ENCODE data around the gene MGAT4D.
A peak's percentile ranks its signal among the peaks of the same experiment; 100 is the strongest.
"Not testable (repeated sequence)": the region's sequence is repeated elsewhere in the genome, so short reads cannot be mapped to it uniquely, and the experiment has no call there.

Gene MGAT4D

DNA sequence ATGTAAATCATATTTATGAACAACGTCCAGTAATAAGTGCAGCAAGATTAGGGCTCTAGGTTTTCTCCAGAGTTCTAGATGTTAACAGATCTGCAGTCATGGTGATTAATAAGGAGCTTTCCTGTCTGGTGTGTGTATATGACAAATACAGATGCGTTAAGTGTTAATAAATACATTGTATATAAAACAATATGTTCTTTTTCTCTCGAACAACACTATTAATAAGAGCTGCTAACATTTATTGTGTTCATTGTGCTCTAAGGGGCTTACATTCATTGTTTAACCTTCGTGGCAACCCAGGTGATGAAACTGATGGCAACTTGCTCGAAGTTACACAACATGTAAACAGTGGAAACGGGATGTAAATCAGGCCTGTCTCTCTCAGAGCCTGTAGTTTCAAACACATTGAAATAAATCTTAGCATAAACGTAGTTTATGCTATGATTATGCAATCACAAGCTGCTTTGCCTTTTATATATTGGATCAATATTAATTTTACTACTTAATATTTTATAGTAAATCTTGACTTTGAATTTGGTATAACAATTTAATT is 70.1 kb downstream of the MGAT4D start:
- DNase-seq = no peak

DNA sequence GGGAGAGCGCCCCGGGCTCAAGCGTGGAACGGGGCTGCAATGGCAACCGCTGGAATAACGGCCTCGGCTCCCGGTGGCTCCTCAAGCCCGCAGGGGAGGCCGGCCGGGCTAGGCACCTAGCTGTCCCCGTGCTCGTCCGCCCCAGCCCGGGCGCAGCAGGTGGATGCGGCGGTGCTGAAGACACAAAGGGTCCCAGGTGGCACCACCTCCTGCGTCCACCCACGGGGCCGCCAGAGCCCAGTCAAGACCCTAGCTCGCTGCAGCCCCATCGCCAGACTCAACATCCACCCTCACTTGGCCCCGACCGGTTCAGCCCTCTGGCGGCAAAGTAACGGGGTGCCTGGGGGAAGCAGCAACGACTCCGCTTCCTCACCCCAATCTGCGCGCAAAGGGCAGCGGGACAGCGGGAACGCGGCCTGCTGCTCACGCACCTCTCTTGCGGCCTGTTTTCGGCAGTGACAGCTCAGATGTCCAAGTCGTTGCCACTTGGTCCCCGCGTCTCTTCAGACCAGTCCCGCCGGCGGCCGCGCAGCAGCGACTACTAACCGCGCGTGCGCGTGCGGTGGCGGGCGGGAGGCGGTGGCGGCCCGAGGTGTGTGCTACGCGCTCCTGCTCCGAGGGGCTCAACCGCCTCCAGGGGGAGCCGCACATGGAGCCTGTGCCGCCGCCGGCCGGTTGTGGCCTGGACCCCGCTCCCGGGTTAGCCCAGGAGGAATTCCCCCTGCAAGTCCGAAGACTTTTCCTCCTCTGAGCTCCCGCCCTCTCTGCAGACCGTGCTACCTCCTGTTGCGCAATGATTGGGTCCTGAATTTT is 70.8 kb downstream of the MGAT4D start, which contains the start of gene CLGN:
CLGN (minus strand) TSS at position 543 of the 813 bp plus-strand sequence. CDS start 14,570 bp downstream, outside the sequence.
- peak; percentile 81 for DNase-seq

DNA sequence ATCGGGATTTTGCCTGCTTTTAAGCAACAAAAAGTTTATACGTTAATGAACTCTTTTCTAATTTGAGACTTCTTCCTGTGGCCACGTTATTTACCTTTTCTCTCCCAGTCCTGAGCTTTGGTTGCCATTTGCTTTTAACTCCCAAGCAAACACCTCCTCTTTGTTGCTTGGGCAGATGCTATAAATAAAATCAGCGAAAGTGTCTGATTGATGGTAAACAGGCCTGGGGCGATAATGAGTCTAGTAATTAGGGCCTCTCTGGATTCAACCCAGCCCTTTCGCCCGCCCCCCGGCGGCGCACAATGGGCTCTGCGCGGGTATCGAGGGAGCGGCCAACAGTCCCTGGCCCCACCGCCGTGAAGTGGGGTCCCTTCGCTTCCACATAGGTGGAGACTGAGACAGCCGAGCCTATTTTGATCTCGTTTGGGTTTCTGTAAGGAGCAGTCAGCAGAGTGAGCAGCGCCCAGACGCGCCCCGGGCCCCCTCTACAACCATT is 71.4 kb downstream of the MGAT4D start:
- DNase-seq = peak; percentile 84

DNA sequence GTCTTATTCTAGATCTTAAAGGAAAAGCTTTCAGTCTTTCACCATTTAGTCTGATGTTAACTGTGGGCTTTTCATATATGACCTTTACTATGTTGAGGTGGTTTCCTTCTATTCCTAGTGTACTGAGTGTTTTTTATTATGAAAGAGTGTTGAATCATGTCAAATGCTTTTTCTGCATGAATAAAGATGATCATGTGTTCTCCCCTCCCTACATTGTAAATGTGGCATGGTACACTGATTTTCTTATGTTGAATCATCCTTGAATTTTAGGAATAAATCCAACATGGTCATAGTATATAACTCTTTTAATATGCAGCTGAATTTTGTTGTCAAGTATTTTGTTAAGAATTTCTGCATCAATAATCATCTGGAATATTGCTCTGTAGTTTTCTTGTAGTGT is 75.0 kb downstream of the MGAT4D start:
- DNase-seq = no peak

DNA sequence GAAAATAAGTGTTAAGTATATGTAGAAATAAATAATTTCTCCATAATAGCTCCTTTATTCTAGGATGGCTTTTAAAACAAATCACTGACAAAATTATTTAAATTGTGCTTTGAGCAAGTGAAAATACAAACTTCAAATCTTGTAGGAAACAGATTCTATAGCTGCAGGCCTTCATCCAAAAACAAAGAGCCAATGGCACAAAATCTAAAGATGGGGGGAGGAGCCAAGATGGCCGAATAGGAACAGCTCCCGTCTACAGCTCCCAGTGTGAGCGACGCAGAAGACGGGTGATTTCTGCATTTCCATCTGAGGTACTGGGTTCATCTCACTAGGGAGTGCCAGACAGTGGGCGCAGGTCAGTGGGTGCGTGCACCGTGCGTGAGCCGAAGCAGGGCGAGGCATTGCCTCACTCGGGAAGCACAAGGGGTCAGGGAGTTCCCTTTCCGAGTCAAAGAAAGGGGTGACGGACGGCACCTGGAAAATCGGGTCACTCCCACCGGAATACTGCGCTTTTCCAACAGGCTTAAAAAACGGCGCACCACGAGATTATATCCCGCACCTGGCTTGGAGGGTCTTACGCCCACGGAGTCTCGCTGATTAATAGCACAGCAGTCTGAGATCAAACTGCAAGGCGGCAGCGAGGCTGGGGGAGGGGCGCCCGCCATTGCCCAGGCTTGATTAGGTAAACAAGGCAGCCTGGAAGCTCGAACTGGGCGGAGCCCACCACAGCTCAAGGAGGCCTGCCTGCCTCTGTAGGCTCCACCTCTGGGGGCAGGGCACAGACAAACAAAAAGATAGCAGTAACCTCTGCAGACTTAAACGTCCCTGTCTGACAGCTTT is 84.7 kb downstream of the MGAT4D start:
- DNase-seq = not testable (repeated sequence)

DNA sequence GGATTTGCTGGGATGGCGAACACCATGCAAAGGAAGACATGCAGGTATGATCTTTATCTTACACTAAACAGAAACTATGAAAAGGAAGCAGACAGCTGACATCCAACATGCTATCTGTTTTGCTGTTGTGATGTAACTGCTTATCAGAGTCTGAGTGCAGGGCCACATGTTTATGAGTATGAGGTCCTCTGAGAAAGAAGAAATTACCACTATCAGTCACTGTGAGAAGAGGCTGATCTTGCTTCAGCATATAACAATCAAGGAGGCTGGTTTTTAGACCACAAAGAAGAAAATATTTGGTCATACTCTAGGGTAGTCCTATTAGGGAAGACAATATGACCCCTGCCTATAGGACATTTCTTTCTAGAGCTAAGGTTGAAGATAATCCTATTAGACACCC is 89.1 kb downstream of the MGAT4D start:
- no peak for DNase-seq

DNA sequence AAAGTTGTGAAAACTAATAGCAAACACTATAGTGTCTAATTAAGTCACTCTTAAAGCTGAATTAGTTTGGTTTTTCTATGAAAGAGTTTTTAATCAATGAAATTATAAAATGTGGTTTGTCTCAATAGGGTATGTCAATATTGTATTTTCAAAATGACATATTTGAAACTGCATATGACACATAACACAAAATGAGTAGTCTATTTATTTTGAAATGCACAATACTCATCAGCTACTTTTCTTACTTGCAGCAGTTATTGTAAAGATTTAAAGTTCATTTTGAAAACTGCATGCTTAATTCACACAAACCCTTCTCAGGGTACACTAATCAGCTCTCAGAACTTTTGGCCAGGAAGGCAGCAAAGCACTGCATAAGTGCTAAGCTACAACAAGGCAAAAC is 91.8 kb downstream of the MGAT4D start:
- DNase-seq = no peak

DNA sequence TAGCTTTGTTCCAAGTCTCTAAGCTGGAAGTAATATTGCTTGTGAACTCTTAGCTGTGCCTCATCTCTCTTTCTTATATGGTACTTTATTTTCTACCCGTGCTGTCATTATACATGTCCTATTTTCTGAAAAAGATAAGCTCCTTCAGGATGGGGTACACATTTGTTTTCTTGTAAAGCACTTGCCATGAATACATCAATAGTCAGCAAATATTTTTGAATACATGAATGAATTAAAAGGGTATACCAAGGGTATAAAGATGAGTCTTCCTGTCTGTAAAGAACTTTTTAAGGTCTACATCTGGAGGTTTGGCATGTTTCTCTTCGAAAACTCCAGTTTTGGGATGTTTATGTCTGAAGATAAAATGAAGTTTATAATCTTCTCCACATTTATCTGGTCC is 98.0 kb downstream of the MGAT4D start:
- DNase-seq = no peak

DNA sequence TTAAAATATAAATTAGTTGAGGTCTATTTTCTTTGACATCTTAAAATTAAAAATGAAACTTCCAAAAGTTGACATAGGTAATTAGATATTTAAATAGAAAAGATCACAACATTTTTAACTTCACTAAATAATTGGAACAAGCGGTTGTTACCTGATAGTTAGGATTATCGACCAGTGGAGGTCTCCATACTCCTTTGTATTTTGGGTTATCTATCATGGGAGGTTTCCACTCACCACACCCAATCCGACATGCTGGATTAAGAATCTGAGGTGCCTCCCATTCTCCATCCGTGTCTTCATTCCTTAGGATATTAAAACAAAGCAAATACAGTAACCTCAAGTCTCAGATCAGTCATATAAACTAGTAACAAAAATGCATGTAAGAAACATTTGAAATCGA is 102.4 kb downstream of the MGAT4D start:
- DNase-seq = no peak

All from NCI-H146 (cell line).